ENCODE results near the gene PLOD1. TPM values are rescaled to one million over a fixed set of nuclear protein-coding genes. Genes with fewer than 3 reads are reported as not detected.

The PLOD1 gene
- total and polyA plus RNA-seq, 2 donors (not counting 1 experiment from before 2014, with no cell fraction given), result 210 to 278 TPM

- Histone ChIP-seq H3K9me3 (ENCODE audit: control insufficient read depth, insufficient read depth, low read depth, low read length) (no peaks in the 10 kb centered on the region), H3K36me3 (ENCODE audit: control insufficient read depth, insufficient read depth, low read length) (peaks cover 4% of the 10 kb centered on the region), H3K9ac (ENCODE audit: insufficient read depth, low read length) (no peak overlapping the region), H3K27me3 (ENCODE audit: control insufficient read depth, insufficient read depth, low read length) (no peaks in the 10 kb centered on the region), H3K27ac (ENCODE audit: insufficient read depth, low read length) (no peak overlapping the region), H3K4me3 (replicated peaks in 1 of 4; ENCODE audit: control extremely low read depth in 1 of 4, insufficient read depth in 1 of 4, low read depth in 3 of 4, low read length in 4 of 4) (no peak overlapping the region), H3K4me1 (ENCODE audit: control insufficient read depth, extremely low read depth, insufficient read depth, low read length) (peaks cover 14% of the 10 kb centered on the region), H3K79me2 (ENCODE audit: control insufficient read depth, insufficient read depth, low read length) (peaks cover 28% of the 10 kb centered on the region), H2AFZ (ENCODE audit: low read length) (no peak overlapping the region), H3K4me2 (ENCODE audit: extremely low read depth, insufficient read depth, low read length) (no peak overlapping the region), H4K20me1 (ENCODE audit: control insufficient read depth, extremely low read depth, insufficient read depth, low read length) (peaks cover 1% of the 10 kb centered on the region)
- DNase-seq (ENCODE audit: low read depth in 2 of 2), result peak in 1 of 2 donors; percentile 57
- TF ChIP-seq CTCF (conservative IDR thresholded peaks at IDR 0.05 in 1 of 2, IDR thresholded peaks at IDR 0.05 in 1 of 2; ENCODE audit: low read depth in 1 of 2, low read length in 2 of 2), result no peak
- TF ChIP-seq EZH2 (IDR thresholded peaks at IDR 0.05; ENCODE audit: low read length, missing control alignments), result no peak
These were observed 14.1 kb upstream of the PLOD1 start for GRCh38 chr1:11920239-11920903.

GRCh38 chr1:11921022-11921421 is 13.5 kb upstream of the PLOD1 start:
- H2AFZ ChIP-seq (ENCODE audit: low read length), result no peak overlapping the region
- no peak overlapping the region for H3K9ac ChIP-seq (ENCODE audit: insufficient read depth, low read length)
- H4K20me1 ChIP-seq (ENCODE audit: control insufficient read depth, extremely low read depth, insufficient read depth, low read length), result peaks cover 1% of the 10 kb centered on the region
- no peak overlapping the region for H3K27ac ChIP-seq (ENCODE audit: insufficient read depth, low read length)
- no peak for TF ChIP-seq EZH2 (IDR thresholded peaks at IDR 0.05; ENCODE audit: low read length, missing control alignments)
- TF ChIP-seq CTCF (conservative IDR thresholded peaks at IDR 0.05 in 1 of 2, IDR thresholded peaks at IDR 0.05 in 1 of 2; ENCODE audit: low read depth in 1 of 2, low read length in 2 of 2), result no peak
- H3K36me3 ChIP-seq (ENCODE audit: control insufficient read depth, insufficient read depth, low read length), result peaks cover 4% of the 10 kb centered on the region
- no peaks in the 10 kb centered on the region for H3K9me3 ChIP-seq (ENCODE audit: control insufficient read depth, insufficient read depth, low read depth, low read length)
- peaks cover 14% of the 10 kb centered on the region for H3K4me1 ChIP-seq (ENCODE audit: control insufficient read depth, extremely low read depth, insufficient read depth, low read length)
- DNase-seq (ENCODE audit: low read depth in 2 of 2), result no peak
- no peak overlapping the region for H3K4me2 ChIP-seq (ENCODE audit: extremely low read depth, insufficient read depth, low read length)
- no peaks in the 10 kb centered on the region for H3K27me3 ChIP-seq (ENCODE audit: control insufficient read depth, insufficient read depth, low read length)
- H3K4me3 ChIP-seq (replicated peaks in 1 of 4; ENCODE audit: control extremely low read depth in 1 of 4, insufficient read depth in 1 of 4, low read depth in 3 of 4, low read length in 4 of 4), result no peak overlapping the region
- peaks cover 28% of the 10 kb centered on the region for H3K79me2 ChIP-seq (ENCODE audit: control insufficient read depth, insufficient read depth, low read length)

- no peak overlapping the region for H3K27ac ChIP-seq (ENCODE audit: insufficient read depth, low read length)
- H4K20me1 ChIP-seq (ENCODE audit: control insufficient read depth, extremely low read depth, insufficient read depth, low read length), result no peaks in the 10 kb centered on the region
- H3K36me3 ChIP-seq (ENCODE audit: control insufficient read depth, insufficient read depth, low read length), result peaks cover 4% of the 10 kb centered on the region
- H3K27me3 ChIP-seq (ENCODE audit: control insufficient read depth, insufficient read depth, low read length), result no peaks in the 10 kb centered on the region
- peaks cover 14% of the 10 kb centered on the region for H3K4me1 ChIP-seq (ENCODE audit: control insufficient read depth, extremely low read depth, insufficient read depth, low read length)
- peaks cover 28% of the 10 kb centered on the region for H3K79me2 ChIP-seq (ENCODE audit: control insufficient read depth, insufficient read depth, low read length)
- no peak overlapping the region for H3K9ac ChIP-seq (ENCODE audit: insufficient read depth, low read length)
- H3K4me2 ChIP-seq (ENCODE audit: extremely low read depth, insufficient read depth, low read length), result no peak overlapping the region
- DNase-seq (ENCODE audit: low read depth in 2 of 2), result no peak
- TF ChIP-seq EZH2 (IDR thresholded peaks at IDR 0.05; ENCODE audit: low read length, missing control alignments) (no peak), CTCF (conservative IDR thresholded peaks at IDR 0.05 in 1 of 2, IDR thresholded peaks at IDR 0.05 in 1 of 2; ENCODE audit: low read depth in 1 of 2, low read length in 2 of 2) (no peak)
- no peak overlapping the region for H2AFZ ChIP-seq (ENCODE audit: low read length)
- H3K9me3 ChIP-seq (ENCODE audit: control insufficient read depth, insufficient read depth, low read depth, low read length), result no peaks in the 10 kb centered on the region
- H3K4me3 ChIP-seq (replicated peaks in 1 of 4; ENCODE audit: control extremely low read depth in 1 of 4, insufficient read depth in 1 of 4, low read depth in 3 of 4, low read length in 4 of 4), result no peak overlapping the region
These were observed 11.3 kb upstream of the PLOD1 start for GRCh38 chr1:11923069-11923826.
